HepG2 (cell line): ENCODE results near the gene PGC. TPM values are rescaled to one million over a fixed set of nuclear protein-coding genes. Genes with fewer than 3 reads are reported as not detected.

ENCODE experiments used
- E2F2 ChIP-seq: sonication (generic); formaldehyde crosslinking; IDR thresholded peaks from 2 replicates; pipeline ENCODE4 v1.4.0; 2020; ENCODE audit warnings: missing genetic modification reagents, borderline replicate concordance
- FOXP1 ChIP-seq, 2 experiments: fragments of 450-650 bp in 1 of 2; IDR thresholded peaks; 2 replicates each; pipeline ENCODE4 v1.6.1; 2017 to 2018; ENCODE audit warnings: antibody characterized with exemption in 1 of 2
- FOXP4 ChIP-seq: sonication (generic); formaldehyde crosslinking; IDR thresholded peaks from 2 replicates; pipeline ENCODE4 v1.4.0; 2020; ENCODE audit warnings: missing genetic modification reagents
- GATAD2A ChIP-seq: IDR thresholded peaks from 2 replicates; pipeline ENCODE4 v1.6.1; 2016
- REL ChIP-seq: sonication (generic); formaldehyde crosslinking; conservative IDR thresholded peaks from 2 replicates; pipeline ENCODE4 v1.8.0; 2022; ENCODE audit warnings: mild to moderate bottlenecking, missing genetic modification reagents, moderate library complexity
- RERE ChIP-seq: IDR thresholded peaks from 2 replicates; pipeline ENCODE4 v1.6.1; 2016; ENCODE audit warnings: low read depth, missing genetic modification reagents, missing compliant biosample characterization
- TFAP4 ChIP-seq: sonication (generic); IDR thresholded peaks from 2 replicates; pipeline ENCODE4 v1.6.1; 2016; ENCODE audit warnings: low read depth, borderline replicate concordance
- ZBTB38 ChIP-seq: sonication (generic); formaldehyde crosslinking; IDR thresholded peaks from 2 replicates; pipeline ENCODE4 v1.5.1; 2020; ENCODE audit warnings: mild to moderate bottlenecking, missing genetic modification reagents
- ZBTB7A ChIP-seq: sonication (generic); formaldehyde crosslinking; IDR thresholded peaks from 2 replicates; pipeline ENCODE4 v1.8.0; 2022; ENCODE audit warnings: mild to moderate bottlenecking, missing genetic modification reagents
- ZNF292 ChIP-seq: sonication (generic); formaldehyde crosslinking; IDR thresholded peaks from 2 replicates; pipeline ENCODE4 v1.8.1; 2022; ENCODE audit warnings: mild to moderate bottlenecking, low read depth, missing genetic modification reagents, borderline replicate concordance
- ZNF550 ChIP-seq: sonication (generic); formaldehyde crosslinking; IDR thresholded peaks from 2 replicates; pipeline ENCODE4 v1.4.0; 2020; ENCODE audit warnings: mild to moderate bottlenecking, missing genetic modification reagents, borderline replicate concordance
- ZNF687 ChIP-seq: sonication (generic); formaldehyde crosslinking; IDR thresholded peaks from 2 replicates; pipeline ENCODE4 v1.5.1; 2020; ENCODE audit warnings: mild to moderate bottlenecking, missing genetic modification reagents, moderate library complexity
- ZNF775 ChIP-seq: sonication (generic); formaldehyde crosslinking; IDR thresholded peaks from 2 replicates; pipeline ENCODE4 v1.4.0; 2020; ENCODE audit warnings: missing genetic modification reagents, mild to moderate bottlenecking, moderate library complexity, borderline replicate concordance
- polyA plus RNA-seq, 8 experiments: library from polyadenylated mRNA; depleted of rRNA in 3 of 8; stranded (reverse) in 7 of 8; unstranded in 1 of 8; fragments of >200 nt; fragmentation: Illumina TruSeq in 4 of 8; extraction: Trizol in 4 of 8; gene quantifications; 2 replicates each; pipeline versions ENCODE4 v1.2.1 to v1.2.3, GENCODE V29; 2011 to 2016; ENCODE audit warnings: low read depth in 4 of 8, missing spikeins in 1 of 8, mixed read lengths in 1 of 8; ENCODE audit not compliant: insufficient read depth in 1 of 8
- total RNA-seq, 5 experiments: library from RNA; depleted of rRNA; stranded (reverse); fragments of >200 nt; fragmentation: Illumina TruSeq; extraction: Trizol; gene quantifications; 2 replicates each; pipeline ENCODE4 v1.2.3, GENCODE V29; 2016; ENCODE audit warnings: low read depth in 1 of 5

Gene PGC
- total and polyA plus RNA-seq, 2 of the 13 experiments (the other 11 are each of a cell fraction or from before 2014, with no cell fraction given): 426 to 502 TPM

GRCh38 chr6:41728073-41728936, 18.9 kb downstream of the PGC start (continued):
- TF ChIP-seq ZBTB7A (CRISPR knock-in tag): 0 out of 2 replicates have a peak, but pooled peaks have one; percentile 33
- no peak for TF ChIP-seq E2F2
- TF ChIP-seq GATAD2A: 0 out of 2 replicates have a peak, but pooled peaks have one; percentile 27
- no peak for TF ChIP-seq ZNF550 (CRISPR knock-in tag)
- peak; percentile 82 for TF ChIP-seq FOXP4 (CRISPR knock-in tag)
- TF ChIP-seq ZBTB38 (CRISPR knock-in tag): peak; percentile 40
- peak; percentile 83 for TF ChIP-seq ZNF687 (CRISPR knock-in tag)
- TF ChIP-seq TFAP4: peak; percentile 63; the same call in 1 of the 2 replicates
- TF ChIP-seq REL (CRISPR knock-in tag): no peak
- peak; percentile 86 for TF ChIP-seq ZNF292 (CRISPR knock-in tag)
- 0 out of 2 replicates have a peak, but pooled peaks have one; percentile 76 for TF ChIP-seq ZNF775 (CRISPR knock-in tag)
- no peak for TF ChIP-seq FOXP1 (IDR thresholded peaks at IDR 0.05)
- TF ChIP-seq FOXP1 (CRISPR knock-in tag; IDR thresholded peaks at IDR 0.05): peak; percentile 56; the same call in 1 of the 2 replicates
- 0 out of 2 replicates have a peak, but pooled peaks have one; percentile 6 for TF ChIP-seq RERE (CRISPR knock-in tag)
